GM19467 (cell line): ENCODE data around the gene PHF21A.

Source experiments
- ATAC-seq: cut with Tn5 transposase; IDR thresholded peaks from one replicate; pipeline ENCODE4 v1.9.1; 2021; ENCODE audit warnings: mild to moderate bottlenecking, moderate library complexity; ENCODE audit not compliant: unreplicated experiment

PHF21A gene

GRCh38 chr11:46079662-46080061, 41.6 kb downstream of the PHF21A start:
- no peak for ATAC-seq

- no peak for ATAC-seq
Measured at GRCh38 chr11:46075928-46076327, 45.3 kb downstream of the PHF21A start.

- ATAC-seq: no peak
Measured at GRCh38 chr11:46075168-46075567, 46.1 kb downstream of the PHF21A start.

- no peak for ATAC-seq
Measured at GRCh38 chr11:46073632-46074031, 47.6 kb downstream of the PHF21A start.

- no peak for ATAC-seq
Measured at GRCh38 chr11:46072172-46072964, 48.9 kb downstream of the PHF21A start.

- no peak for ATAC-seq
Measured at GRCh38 chr11:46071091-46071490, 50.2 kb downstream of the PHF21A start.

GRCh38 chr11:46069595-46069994, 51.7 kb downstream of the PHF21A start:
- no peak for ATAC-seq

GRCh38 chr11:46066335-46066734, 54.9 kb downstream of the PHF21A start:
- no peak for ATAC-seq

GRCh38 chr11:46065681-46066080, 55.6 kb downstream of the PHF21A start:
- no peak for ATAC-seq

GRCh38 chr11:46064221-46064620, 57.0 kb downstream of the PHF21A start:
- no peak for ATAC-seq

GRCh38 chr11:46063138-46063537, 58.1 kb downstream of the PHF21A start:
- no peak for ATAC-seq

GRCh38 chr11:46060013-46060412, 61.2 kb downstream of the PHF21A start:
- ATAC-seq: no peak

GRCh38 chr11:46057489-46057888, 63.8 kb downstream of the PHF21A start:
- ATAC-seq: no peak

- no peak for ATAC-seq
Measured at GRCh38 chr11:46055371-46055770, 65.9 kb downstream of the PHF21A start.

- ATAC-seq: no peak
Measured at GRCh38 chr11:46051102-46051501, 70.2 kb downstream of the PHF21A start.

- ATAC-seq: no peak
Measured at GRCh38 chr11:46050662-46051061, 70.6 kb downstream of the PHF21A start.

- ATAC-seq: no peak
Measured at GRCh38 chr11:46050003-46050461, 71.2 kb downstream of the PHF21A start.

GRCh38 chr11:46049325-46049897, 71.8 kb downstream of the PHF21A start:
- no peak for ATAC-seq

GRCh38 chr11:46048198-46048597, 73.1 kb downstream of the PHF21A start:
- ATAC-seq: no peak

GRCh38 chr11:46047520-46047919, 73.7 kb downstream of the PHF21A start:
- no peak for ATAC-seq

- no peak for ATAC-seq
Measured at GRCh38 chr11:46045811-46046210, 75.4 kb downstream of the PHF21A start.

- no peak for ATAC-seq
Measured at GRCh38 chr11:46044601-46045000, 76.7 kb downstream of the PHF21A start.
